HG03095 (cell line): ENCODE data around the gene ABTB1.

Source experiments
- ATAC-seq: cut with Tn5 transposase; IDR thresholded peaks from one replicate; pipeline ENCODE4 v1.9.1; 2021; ENCODE audit warnings: moderate library complexity; ENCODE audit not compliant: unreplicated experiment

The ABTB1 gene

GRCh38 chr3:127719369-127719768, 46.6 kb downstream of the ABTB1 start:
- ATAC-seq = no peak

GRCh38 chr3:127720161-127720823, 47.5 kb downstream of the ABTB1 start:
- no peak for ATAC-seq

GRCh38 chr3:127720985-127721935, 48.5 kb downstream of the ABTB1 start:
- ATAC-seq = no peak

- ATAC-seq = no peak
Measured at GRCh38 chr3:127722091-127722784, 49.5 kb downstream of the ABTB1 start.

- ATAC-seq = no peak
Measured at GRCh38 chr3:127723011-127723567, 50.3 kb downstream of the ABTB1 start.

- ATAC-seq = no peak
Measured at GRCh38 chr3:127726894-127727293, 54.1 kb downstream of the ABTB1 start.

- ATAC-seq = no peak
Measured at GRCh38 chr3:127728417-127729015, 55.8 kb downstream of the ABTB1 start.

- no peak for ATAC-seq
Measured at GRCh38 chr3:127729556-127730056, 56.9 kb downstream of the ABTB1 start.

- ATAC-seq = no peak
Measured at GRCh38 chr3:127730171-127730570, 57.4 kb downstream of the ABTB1 start.
